ENCODE results near the gene TMEM121B. TPM values are rescaled to one million over a fixed set of nuclear protein-coding genes. Genes with fewer than 3 reads are reported as not detected.

Gene TMEM121B
- total RNA-seq, 6 experiments from 2014 or later, result 0.05 to 0.33 (median 0.19) TPM

- TF ChIP-seq CTCF (IDR thresholded peaks at IDR 0.05) (no peak), POLR2A (IDR thresholded peaks at IDR 0.05) (no peak)
- H3K4me1 ChIP-seq, result no peaks in the 10 kb centered on the region
- peaks cover 0 to 47% (median 13%) of the 10 kb centered on the region in 4 donors for H3K36me3 ChIP-seq
- WGBS (ENCODE audit: insufficient coverage, low coverage, low lambda C conversion rate, missing lambda C conversion rate), result 78% methylated on average over 1 of the region's 9 CpGs
- intact Hi-C loops (cut with DNase I), result no loop called here
- no peaks in the 10 kb centered on the region for H3K27me3 ChIP-seq
- DNase-seq (no peak), ATAC-seq (peak in 1 of 4 donors; percentile 42)
- H3K9me3 ChIP-seq, result no peaks in the 10 kb centered on the region
- H3K4me3 ChIP-seq, result no peak overlapping the region
- no peak overlapping the region for H3K27ac ChIP-seq
These were observed 19.9 kb upstream of the TMEM121B start for GRCh38 chr22:17140826-17141766.

- no peak for DNase-seq
- WGBS (ENCODE audit: insufficient coverage, low coverage, low lambda C conversion rate, missing lambda C conversion rate), result 78% methylated on average over 6 of the region's 8 CpGs
- H3K4me3 ChIP-seq, result no peak overlapping the region
- no peaks in the 10 kb centered on the region for H3K9me3 ChIP-seq
- intact Hi-C loops (cut with DNase I), result no loop called here
- no peaks in the 10 kb centered on the region for H3K27me3 ChIP-seq
- TF ChIP-seq CTCF (IDR thresholded peaks at IDR 0.05) (no peak), POLR2A (IDR thresholded peaks at IDR 0.05) (no peak)
- no peak overlapping the region for H3K27ac ChIP-seq
- H3K36me3 ChIP-seq, result peaks cover 0 to 47% (median 13%) of the 10 kb centered on the region in 4 donors
- ATAC-seq, result peak in 1 of 4 donors; percentile 35
- no peaks in the 10 kb centered on the region for H3K4me1 ChIP-seq
These were observed 18.9 kb upstream of the TMEM121B start for GRCh38 chr22:17140022-17140421.

GRCh38 chr22:17138513-17138912 lies 17.4 kb upstream of the TMEM121B start:
- no peaks in the 10 kb centered on the region for H3K9me3 ChIP-seq
- DNase-seq (no peak), ATAC-seq (no peak)
- TF ChIP-seq CTCF (IDR thresholded peaks at IDR 0.05), result no peak
- no peak for TF ChIP-seq POLR2A (IDR thresholded peaks at IDR 0.05)
- H3K36me3 ChIP-seq, result peaks cover 0 to 42% (median 13%) of the 10 kb centered on the region in 4 donors
- 88% methylated on average over 3 of the region's 11 CpGs for WGBS (ENCODE audit: insufficient coverage, low coverage, low lambda C conversion rate, missing lambda C conversion rate)
- intact Hi-C loops (cut with DNase I), result no loop called here
- H3K27ac ChIP-seq, result no peak overlapping the region
- no peaks in the 10 kb centered on the region for H3K27me3 ChIP-seq
- no peaks in the 10 kb centered on the region for H3K4me1 ChIP-seq
- H3K4me3 ChIP-seq, result no peak overlapping the region

GRCh38 chr22:17137861-17138425 lies 16.8 kb upstream of the TMEM121B start:
- no peak overlapping the region for H3K4me3 ChIP-seq
- DNase-seq (no peak), ATAC-seq (no peak)
- no peak for TF ChIP-seq CTCF (IDR thresholded peaks at IDR 0.05)
- no peak for TF ChIP-seq POLR2A (IDR thresholded peaks at IDR 0.05)
- WGBS (ENCODE audit: insufficient coverage, low coverage, low lambda C conversion rate, missing lambda C conversion rate), result 93% methylated on average over 8 of the region's 17 CpGs
- H3K36me3 ChIP-seq, result peaks cover 0 to 36% (median 12%) of the 10 kb centered on the region in 4 donors
- H3K9me3 ChIP-seq, result no peaks in the 10 kb centered on the region
- H3K27me3 ChIP-seq, result no peaks in the 10 kb centered on the region
- H3K4me1 ChIP-seq, result no peaks in the 10 kb centered on the region
- intact Hi-C loops (cut with DNase I), result no loop called here
- H3K27ac ChIP-seq, result no peak overlapping the region

Data from right lobe of liver (tissue), 6 donors.